RWPE1 (cell line): Measurements from ENCODE around the gene CNIH1.

ENCODE experiments used
- CTCF ChIA-PET: fragments of 350-600 bp; sonication (Branson Sonifier 250); formaldehyde crosslinking; extraction: SDS; loops from one replicate; lab custom pipeline; 2021; lab: Yijun Ruan, JAX
- POLR2A ChIA-PET: fragments of 400-600 bp; formaldehyde crosslinking; extraction: SDS; loops from one replicate; lab custom pipeline; 2020; ENCODE audit warnings: antibody characterized with exemption; ENCODE audit not compliant: low non-redundant PET; lab: Yijun Ruan, JAX
- DNase-seq: peaks from one replicate; pipeline ENCODE4 v3.0.0; 2012; ENCODE audit warnings: low spot score
- H3K27ac ChIP-seq: fragments of 450-650 bp; 2 replicates; pipeline ENCODE4 v1.5.1; 2017
- TF ChIP-seq, protein P1 (sequence below): fragments of 450-650 bp; conservative IDR thresholded peaks from 2 replicates; pipeline ENCODE4 v1.5.1; 2017; ENCODE audit warnings: low read depth, mild to moderate bottlenecking

CNIH1 gene

GRCh38 chr14:54480830-54481562 is 39.8 kb upstream of the CNIH1 start:
- CTCF ChIA-PET, result no interaction called here
- TF ChIP-seq, protein P1, sequence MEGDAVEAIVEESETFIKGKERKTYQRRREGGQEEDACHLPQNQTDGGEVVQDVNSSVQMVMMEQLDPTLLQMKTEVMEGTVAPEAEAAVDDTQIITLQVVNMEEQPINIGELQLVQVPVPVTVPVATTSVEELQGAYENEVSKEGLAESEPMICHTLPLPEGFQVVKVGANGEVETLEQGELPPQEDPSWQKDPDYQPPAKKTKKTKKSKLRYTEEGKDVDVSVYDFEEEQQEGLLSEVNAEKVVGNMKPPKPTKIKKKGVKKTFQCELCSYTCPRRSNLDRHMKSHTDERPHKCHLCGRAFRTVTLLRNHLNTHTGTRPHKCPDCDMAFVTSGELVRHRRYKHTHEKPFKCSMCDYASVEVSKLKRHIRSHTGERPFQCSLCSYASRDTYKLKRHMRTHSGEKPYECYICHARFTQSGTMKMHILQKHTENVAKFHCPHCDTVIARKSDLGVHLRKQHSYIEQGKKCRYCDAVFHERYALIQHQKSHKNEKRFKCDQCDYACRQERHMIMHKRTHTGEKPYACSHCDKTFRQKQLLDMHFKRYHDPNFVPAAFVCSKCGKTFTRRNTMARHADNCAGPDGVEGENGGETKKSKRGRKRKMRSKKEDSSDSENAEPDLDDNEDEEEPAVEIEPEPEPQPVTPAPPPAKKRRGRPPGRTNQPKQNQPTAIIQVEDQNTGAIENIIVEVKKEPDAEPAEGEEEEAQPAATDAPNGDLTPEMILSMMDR, result no peak
- no peak overlapping the region for H3K27ac ChIP-seq
- POLR2A ChIA-PET, result no interaction called here
- peak; percentile 25 for DNase-seq

DNA sequence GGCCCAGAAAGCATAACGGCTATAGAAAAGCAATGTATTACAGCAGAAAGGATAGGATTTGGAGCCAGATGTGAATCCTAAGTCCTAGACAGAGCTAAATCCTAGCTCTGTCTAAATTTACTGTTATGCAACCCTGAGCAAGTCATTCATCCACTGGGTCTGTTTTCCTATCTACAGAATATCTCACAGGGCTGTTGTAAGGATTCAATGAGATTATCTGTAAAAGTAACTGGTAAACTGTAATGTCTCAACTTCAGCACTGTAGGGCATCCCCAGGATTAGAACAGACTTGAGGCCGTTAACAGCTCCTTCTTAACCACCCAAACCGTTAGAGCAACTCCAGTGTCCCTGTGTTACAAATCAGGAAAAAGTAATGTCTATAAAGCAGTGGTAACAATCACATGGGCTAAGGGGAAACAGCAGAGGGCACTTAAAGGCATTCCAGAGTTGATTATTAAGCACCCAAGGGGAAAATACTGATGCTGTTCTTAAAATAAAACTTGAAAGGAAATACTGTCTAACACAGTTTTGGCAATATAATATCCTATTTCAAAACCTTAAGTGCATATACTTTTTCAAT is 37.6 kb upstream of the CNIH1 start:
- H3K27ac ChIP-seq, result no peak overlapping the region
- no peak for DNase-seq
- POLR2A ChIA-PET, result no interaction called here
- CTCF ChIA-PET, result no interaction called here
- TF ChIP-seq, protein P1, result no peak

DNA sequence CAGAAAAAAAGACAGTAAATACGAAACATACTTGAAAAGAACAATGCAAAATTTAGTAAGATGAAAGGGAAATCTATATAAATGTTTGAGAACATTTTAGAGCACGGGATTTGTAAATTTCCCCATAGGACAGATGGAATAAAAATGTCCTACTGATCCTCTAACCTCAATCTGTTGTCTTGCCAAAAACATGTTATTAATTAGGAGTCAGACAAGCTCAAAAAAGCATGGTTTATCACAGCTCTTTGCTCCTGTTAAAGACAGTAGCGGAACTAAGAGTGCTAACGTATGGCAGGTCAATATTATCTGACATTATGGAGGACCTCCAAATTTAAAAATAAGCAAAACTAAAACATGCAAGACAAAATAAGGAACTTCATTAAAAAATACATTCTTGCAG is 34.7 kb upstream of the CNIH1 start:
- H3K27ac ChIP-seq, result no peak overlapping the region
- ChIA-PET POLR2A (no interaction called here), CTCF (no interaction called here)
- TF ChIP-seq, protein P1, result no peak
- no peak for DNase-seq

GRCh38 chr14:54475187-54475899 is 34.2 kb upstream of the CNIH1 start:
- ChIA-PET POLR2A (no interaction called here), CTCF (interaction anchor here (1.8 kb wide), 1 partner anchor 13 kb away, joined by 5 read pairs; no protein-coding TSS in a partner anchor)
- no peak overlapping the region for H3K27ac ChIP-seq
- DNase-seq, result no peak
- TF ChIP-seq, protein P1, result no peak

DNA sequence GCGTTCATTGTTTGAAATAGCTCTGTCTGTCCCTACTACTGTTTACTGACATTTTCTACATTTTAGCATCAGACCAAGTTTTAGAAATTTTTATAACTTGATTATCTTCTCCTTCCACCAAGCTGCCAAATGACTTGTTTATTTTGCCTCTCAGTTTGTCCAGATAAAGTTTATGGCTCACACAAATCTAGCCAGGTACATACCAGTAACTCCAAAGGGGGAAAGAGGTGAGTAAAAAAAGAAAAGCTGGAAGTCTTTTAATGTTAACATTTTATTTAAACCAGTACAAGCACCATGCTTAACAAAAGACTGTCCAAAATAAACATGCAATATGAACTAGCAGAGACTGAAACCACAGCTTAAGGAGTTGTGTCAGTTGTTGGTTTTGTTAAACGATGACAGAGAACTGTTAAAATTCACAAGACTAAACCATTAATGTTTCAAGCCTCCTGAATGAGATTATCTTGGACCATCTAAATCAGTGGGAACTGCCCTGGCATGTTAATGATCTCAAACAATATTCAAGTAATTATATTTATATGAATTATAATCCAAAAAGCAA is 33.1 kb upstream of the CNIH1 start:
- ChIA-PET CTCF (interaction anchor here (0.6 to 1.8 kb wide), 2 partner anchors 12 to 79 kb away, joined by 3 to 5 read pairs; no protein-coding TSS in a partner anchor), POLR2A (no interaction called here)
- TF ChIP-seq, protein P1, result no peak
- H3K27ac ChIP-seq, result no peak overlapping the region
- no peak for DNase-seq

DNA sequence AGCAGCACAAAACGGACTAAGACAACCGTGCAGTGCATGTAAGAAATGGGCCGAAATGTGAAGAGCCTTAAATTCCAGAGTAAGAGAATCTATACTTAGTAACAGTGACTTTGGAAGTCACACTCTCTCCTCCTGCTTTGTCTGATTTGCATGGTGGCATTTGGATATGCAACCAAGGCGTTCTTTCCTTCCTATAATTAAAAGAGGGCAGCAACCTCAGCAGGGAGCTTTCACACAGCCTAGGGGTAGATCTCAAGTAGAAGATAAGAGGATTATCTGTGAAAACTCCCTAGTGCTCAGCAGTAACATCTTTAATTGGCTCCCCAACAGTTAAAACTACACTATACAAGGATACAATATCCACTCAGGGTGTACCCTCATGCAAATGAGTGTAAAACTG is 31.1 kb upstream of the CNIH1 start:
- H3K27ac ChIP-seq, result no peak overlapping the region
- DNase-seq, result no peak
- CTCF ChIA-PET, result no interaction called here
- TF ChIP-seq, protein P1, result no peak
- POLR2A ChIA-PET, result no interaction called here
